Measurements from ENCODE around the gene EVI5. TPM values are rescaled to one million over a fixed set of nuclear protein-coding genes. Genes with fewer than 3 reads are reported as not detected.

Gene EVI5
- total RNA-seq, 1 experiment from 2014 or later = 19.5 TPM

- no peak for DNase-seq (ENCODE audit: low spot score)
These were observed 323.4 kb downstream of the EVI5 start for GRCh38 chr1:92461364-92462097.

GRCh38 chr1:92459871-92460320, 325.0 kb downstream of the EVI5 start:
- no peak for DNase-seq (ENCODE audit: low spot score)

Small RNA genes lying within 50 kb of the gene (small RNA-seq; reads per million reads assigned to genes)
- not detected for gene AC104332.2
- gene RNU4-59P = not detected

Other genes starting within 250 kb of the EVI5 start
- gene RPL5, start 46.9 kb upstream of the EVI5 start, total RNA-seq (2014; rRNA removed; shearing (Covaris generic)) = 1,169 and 1,308 TPM in 2 replicates
- 0.38 and 0.97 TPM in 2 replicates for gene DIPK1A, start 176.4 kb upstream of the EVI5 start, total RNA-seq (2014; rRNA removed; shearing (Covaris generic))